GM21367 (cell line): Measurements from ENCODE around the gene DCST2.
A peak's percentile ranks its signal among the peaks of the same experiment; 100 is the strongest.
"Not testable (repeated sequence)": the region's sequence is repeated elsewhere in the genome, so short reads cannot be mapped to it uniquely, and the experiment has no call there.

Experiments used
- ATAC-seq: cut with Tn5 transposase; IDR thresholded peaks from one replicate; pipeline ENCODE4 v1.9.1; 2021; ENCODE audit not compliant: unreplicated experiment

Gene DCST2

DNA sequence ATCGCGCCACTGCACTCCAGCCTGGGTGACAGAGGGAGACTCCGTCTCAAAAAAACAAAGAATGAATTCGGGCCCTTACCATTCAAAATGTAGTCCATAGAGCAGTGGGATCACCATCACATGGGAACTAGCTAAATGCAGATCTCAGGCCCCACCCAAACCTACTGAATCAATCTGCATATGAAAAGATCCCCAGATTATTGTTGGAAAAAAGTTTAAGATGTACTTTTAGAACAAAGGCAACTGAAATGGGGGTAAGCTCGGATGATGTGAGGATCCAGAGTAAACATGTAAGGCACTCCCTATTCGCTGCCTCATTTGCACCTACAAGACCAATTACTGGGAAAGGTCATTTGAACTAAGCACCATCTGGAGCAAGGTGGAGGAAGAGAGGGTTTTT, 51.2 kb downstream of the DCST2 start:
- no peak for ATAC-seq

DNA sequence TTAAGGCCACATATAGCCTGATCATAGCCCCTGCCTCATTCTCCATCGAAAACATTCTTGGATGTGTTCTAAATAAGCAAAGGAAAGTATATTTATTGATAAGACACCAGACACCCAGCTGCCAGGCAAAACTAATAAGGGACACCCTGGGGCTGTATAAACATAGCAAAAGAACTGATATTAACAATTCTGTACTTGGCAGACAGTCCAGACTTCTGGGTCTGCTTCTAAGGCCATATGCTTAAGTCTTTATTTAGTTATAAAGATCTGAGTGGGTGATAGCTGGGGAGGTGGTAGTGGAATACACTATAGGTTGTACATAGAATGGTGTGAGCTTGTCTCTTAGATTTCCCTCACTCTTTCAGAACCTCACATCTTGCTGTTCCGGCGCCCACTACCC, 55.2 kb downstream of the DCST2 start:
- no peak for ATAC-seq

DNA sequence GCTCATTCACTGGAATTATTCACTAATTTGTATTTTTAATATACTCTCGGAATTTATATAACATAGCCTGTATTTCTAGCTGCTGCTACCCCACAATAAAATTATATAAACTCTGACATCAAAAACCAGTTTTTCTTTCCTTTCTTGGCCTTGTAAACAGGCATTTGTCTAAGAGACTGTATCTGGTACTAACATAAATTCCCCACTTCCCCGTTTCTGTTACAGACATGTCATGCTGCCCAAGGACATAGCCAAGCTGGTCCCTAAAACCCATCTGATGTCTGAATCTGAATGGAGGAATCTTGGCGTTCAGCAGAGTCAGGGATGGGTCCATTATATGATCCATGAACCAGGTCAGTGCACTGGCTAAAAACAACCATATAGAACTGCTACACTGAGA, 55.8 kb downstream of the DCST2 start:
- ATAC-seq = not testable (repeated sequence)

DNA sequence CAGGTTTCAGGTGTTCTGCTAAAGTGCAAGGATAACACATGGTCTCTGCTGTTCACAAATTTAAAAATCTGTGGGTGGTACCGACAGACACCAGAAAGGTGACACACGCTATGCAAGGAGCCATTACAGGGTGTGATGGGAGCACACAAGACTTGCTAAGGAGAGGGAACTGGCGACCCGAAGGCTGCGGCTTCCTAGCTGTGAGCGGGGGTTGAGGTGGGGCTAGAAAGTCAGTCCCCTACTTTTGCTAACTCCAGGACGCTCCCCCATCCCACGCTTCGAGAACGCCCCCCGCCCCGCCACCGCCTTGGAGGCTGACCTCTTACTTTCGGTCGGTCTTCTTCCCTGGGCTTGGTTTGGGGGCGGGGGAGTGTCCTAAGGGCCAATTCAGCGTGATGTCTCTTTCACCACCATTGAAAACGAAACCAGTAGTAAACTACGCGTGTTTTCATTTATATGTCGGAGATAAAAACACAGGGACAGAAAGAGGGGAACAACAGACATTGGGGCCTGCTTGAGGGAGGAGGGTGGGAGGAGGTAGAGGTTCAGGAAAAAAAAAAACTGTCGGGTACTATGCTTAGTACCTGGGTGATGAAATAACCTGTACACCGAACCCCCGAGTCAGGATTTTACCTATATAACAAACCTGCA, 58.0 kb downstream of the DCST2 start:
- ATAC-seq = no peak

DNA sequence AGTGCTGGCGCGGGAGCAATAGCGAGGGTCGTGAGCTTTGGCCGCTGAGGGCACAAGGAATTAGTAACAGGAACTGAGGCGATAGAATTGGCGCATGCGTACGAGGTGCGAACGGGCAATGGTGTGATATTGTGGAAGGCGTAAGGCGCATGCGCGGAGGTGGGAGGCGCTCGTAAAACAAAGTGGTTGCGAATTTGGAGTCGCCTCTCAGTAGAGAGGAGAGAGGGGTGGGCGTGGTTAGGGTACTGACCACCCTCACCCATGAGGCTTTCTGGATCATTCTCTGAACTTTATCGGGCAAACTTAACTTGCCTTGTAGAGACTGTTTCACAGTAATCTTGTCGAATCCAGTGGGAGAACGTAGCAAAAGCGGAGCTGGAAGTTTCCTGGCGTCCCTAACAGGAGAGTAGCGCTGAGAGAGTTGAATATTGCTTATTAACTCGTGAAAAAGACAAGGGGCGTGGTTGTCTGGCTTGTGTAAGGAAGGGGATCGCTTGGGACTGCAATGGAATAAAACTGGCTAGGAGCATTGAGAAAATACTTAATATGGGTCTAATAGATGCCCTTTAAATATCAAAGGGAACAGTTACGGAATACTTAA, 58.7 kb downstream of the DCST2 start:
- ATAC-seq = peak; percentile 34

DNA sequence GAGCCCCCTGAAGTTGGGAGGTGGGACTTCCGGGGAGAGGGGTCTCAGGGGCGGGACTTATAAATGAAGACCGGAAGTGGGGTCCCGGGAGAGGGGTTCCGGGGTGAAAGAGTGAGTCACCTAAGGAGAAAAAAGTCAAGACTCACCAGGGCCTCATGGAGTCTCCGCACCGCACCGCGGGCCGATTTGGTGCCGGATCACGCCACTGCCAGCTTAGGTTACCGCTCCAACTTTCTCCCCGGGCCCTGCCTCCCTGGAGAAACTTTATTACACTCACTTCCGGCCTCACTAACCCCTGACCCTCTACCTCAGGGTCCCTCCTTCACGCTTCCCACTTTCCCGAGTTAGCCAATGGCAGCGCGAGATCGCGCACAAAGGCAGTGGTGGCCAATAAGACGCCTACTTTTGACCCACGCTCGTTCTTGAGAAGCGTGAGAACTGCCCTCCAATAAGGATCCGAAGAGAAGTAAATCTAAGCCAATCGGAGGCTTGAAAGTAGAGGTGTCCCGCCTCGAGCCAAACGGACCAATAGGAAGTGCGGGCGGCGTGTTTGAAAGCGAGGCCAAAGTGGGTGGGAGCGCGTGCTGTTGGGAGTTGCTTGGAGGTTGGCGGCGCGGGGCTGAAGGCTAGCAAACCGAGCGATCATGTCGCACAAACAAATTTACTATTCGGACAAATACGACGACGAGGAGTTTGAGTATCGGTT, 59.3 kb downstream of the DCST2 start, which contains the start of gene CKS1B:
TSS of gene CKS1B (plus strand) at position 580 of the 706 bp plus-strand sequence. CDS start at position 645, 65 bp downstream.
- peak; percentile 72 for ATAC-seq

DNA sequence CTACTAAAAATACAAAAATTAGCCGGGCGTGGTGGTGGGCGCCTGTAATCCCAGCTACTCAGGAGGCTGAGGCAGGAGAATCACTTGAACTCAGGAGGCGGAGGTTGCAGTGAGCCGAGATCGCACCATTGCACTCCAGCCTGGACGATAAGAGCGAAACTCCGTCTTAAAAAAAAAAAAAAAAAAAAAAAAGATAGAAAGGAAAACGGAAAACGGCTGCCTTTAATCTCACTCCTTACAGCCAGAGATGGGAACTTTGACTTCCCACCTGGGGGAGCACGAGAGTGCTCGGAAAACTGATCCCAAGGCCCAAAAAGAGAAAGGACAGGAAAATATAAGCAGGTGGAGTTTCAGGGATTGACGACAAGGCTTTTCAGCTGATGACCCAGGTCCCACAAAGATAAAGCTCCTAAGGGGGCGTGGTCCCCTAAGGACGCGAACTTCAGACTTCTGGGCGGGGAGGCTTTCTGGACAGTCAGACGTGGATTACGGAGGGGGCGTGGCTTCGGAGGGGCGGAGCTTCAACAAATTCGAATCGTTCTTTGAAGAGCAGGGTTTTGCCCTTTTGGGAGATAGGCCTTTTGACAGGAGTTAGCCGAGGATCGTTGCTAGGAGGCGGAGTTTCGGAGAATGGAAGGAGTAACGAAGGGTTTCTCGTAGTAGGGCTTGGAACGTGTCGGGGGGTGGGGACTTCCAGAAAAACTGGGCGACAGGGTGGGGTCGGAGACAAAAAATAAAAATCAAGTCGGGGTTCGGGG, 60.1 kb downstream of the DCST2 start:
- ATAC-seq = peak; percentile 10

DNA sequence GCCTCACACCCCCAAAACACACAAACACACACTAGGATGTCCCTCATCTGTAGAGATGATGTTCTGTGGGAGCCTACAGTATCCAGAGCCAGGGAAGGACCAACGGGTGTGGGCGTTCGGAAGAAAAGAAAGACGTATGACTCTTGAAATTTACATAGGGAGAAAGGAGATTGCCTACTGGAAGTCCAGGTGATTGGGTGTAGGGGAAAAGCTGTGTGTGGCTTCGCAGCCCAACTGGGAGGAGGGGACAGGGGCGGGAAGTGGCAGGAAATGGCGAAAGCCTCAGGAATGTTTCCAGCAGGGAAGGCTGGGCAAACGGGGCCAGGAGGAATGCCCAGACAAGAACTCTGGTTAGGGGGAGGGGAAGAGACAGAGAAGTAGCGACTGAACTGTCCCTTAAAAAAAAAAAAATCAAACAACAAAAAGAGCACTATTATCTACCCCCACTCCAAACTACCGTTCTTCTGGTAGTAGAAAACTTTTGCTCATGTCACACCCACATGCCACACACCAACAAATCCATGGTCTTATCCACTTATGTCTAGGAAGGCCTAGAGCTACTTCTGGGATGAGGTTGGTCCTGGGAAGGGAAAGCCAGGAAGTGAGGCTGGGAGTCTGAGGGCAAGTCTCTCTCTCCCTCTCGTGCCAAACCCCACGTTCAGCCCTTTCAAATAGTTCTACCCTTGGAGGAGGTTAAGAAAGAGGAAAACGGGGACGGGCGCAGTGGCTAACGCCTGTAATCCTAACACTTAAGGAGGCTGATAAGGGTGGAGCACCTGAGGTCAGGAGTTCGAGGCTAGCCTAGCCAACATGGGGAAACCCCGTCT, 60.9 kb downstream of the DCST2 start:
- no peak for ATAC-seq

DNA sequence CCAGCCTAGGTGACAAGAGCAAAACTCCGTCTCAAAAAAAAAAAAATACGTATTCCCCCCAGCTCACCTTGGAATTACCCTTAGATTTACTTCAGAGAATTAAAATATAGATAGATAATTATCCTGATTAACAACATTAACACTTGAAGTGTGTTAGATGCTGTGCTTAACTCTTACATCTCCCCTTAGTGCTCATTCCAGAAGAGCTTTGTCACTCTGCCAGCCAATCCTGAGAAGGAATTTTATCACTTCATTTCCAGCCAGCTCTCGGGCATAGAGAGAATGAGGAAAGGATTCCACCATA, 61.4 kb downstream of the DCST2 start:
- ATAC-seq = no peak

DNA sequence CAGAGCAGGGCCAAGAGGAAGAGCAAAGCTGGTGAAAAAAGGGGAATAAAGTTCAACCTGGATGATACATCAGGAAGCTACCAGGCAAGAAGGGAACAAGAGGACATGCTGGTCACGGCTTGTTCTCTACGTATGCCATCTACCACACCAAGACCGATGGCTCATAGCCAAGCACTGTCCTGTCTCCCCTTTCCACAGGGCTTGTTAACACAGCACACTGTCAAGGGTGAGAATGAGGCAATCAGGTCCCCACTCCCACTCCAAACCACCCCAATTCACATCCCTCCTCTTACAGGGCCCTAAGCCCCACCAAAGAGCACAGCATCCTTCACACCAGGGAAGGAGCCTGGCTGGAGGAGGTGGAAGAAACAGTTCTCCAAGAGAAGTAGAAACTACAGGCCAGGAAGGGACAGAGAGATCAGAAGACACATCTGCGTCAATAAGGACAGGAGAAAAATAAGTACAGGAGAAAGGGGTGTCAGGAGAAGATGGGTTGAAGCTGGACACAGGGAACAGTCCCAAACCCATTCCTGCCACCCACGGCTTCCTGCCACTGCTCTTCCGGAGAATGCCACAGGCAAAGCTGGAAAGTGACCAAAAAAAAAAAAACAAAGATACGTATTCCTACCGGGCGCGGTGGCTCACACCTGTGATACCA, 62.1 kb downstream of the DCST2 start:
- no peak for ATAC-seq

DNA sequence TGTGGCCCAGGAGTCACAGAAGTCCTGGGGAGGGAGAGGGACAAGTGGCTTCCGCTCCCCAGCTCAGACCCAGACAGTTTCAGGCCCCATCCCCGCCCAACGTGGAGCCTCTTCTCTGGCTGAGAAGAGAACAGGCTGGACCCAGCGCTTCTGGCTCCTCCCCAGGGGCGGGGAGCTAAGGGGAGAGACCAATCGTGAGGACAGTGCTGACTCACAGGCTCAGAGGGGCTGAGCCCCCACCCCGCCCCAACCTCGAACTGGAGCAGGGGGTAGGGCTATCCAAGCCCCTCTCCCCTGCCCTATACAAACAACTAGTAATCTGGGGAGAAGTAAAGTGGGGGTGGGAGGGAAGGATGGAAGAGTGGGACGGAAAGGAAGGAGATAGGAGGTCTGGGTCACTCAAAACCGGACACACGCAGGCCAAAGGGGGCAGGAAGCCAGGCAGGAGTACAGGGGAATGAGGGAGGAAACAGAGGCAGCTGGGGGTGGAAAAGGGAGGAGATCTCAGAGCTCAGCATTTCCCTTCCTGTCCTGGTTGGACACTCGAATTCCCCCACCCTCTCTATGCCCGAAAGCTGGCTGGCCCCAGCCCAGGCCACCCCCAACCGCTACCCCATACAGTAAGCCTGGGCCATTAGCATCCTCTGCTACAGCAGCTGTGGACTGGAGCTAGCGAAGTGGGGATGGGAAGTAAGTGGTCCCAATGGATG, 62.8 kb downstream of the DCST2 start, which contains the start of gene SHC1:
TSS of gene SHC1 (minus strand) at position 117 of the 710 bp plus-strand sequence. CDS start 221 bp downstream, outside the sequence.
- no peak for ATAC-seq

DNA sequence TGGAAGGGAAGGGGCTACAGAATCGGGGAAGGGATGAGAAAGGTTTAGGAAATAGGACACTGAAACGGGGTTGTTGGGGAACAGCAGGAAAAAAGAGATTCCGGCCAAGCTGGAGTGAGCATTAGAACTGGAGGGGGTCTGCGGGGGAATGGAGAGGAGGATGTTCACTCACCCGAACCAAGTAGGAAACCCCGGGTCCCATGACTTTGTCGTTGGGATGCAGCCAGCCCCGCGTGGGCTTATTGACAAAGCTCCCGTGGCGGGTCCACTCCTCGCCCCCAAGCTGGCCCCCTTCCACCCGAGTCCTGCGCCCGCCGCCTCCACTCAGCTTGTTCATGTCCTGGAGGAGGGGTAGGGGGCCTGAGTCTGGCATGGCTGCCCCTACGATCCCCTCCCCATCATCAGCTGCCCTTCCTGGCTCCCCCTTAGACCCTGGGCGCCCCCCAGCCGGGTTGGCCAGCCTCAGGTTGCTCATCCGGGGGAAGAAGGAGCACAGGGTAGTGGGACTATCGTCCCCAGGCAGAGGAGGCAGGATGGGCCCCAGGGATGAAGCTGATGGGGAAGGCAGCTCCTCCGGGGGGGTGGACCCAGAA, 63.6 kb downstream of the DCST2 start:
- ATAC-seq = no peak

DNA sequence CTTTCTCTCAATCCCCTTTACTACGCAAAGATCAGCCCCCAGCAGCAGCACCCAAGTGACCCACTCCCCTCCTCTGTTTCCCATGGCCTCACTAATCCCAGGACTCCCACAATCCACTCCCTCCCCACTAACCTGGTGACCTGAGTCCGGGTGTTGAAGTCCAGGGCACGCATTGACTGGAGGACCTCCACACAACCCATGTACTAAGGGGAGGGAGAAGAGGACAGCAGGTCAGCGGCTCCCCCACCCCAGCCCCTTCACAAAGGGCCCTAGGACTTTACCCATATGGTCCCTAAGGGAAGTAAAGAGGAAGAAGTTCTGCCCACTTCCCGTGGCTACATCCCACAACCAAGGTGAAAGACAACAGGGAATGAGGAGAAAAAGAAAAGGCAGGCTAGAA, 64.3 kb downstream of the DCST2 start:
- no peak for ATAC-seq

DNA sequence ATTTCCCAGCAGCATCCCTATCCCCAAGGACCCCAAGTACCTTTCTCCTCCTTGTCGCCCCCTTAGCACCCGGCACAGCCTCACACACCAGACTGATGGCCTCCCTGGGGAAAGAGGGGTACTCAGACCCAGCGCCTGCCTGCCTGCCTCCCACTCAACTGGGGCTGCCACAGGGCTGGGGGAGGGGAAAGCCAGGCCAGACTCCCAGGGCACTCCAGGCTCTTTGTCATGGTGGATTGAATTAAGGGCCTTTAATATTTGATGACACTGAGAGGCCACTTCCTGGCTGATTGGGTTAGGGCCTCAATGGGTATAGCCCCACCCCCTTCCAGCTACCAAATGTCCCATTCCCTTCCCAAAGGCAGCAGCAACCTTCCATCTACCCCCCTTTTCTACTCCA, 64.8 kb downstream of the DCST2 start:
- ATAC-seq = no peak
